ENCODE measurements around the gene FAM133A. TPM values are rescaled to one million over a fixed set of nuclear protein-coding genes. Genes with fewer than 3 reads are reported as not detected.

The FAM133A gene
- total RNA-seq, 1 experiment from 2014 or later = 0.07 TPM

GRCh38 chrX:93703701-93704100, 29.7 kb downstream of the FAM133A start:
- POLR2A ChIA-PET (ENCODE audit: unreplicated experiment) = no interaction called here
- no peak overlapping the region for H2AFZ ChIP-seq (ENCODE audit: low read length)
- TF ChIP-seq CTCF (conservative IDR thresholded peaks at IDR 0.05; ENCODE audit: low read depth, low read length) (no peak), EZH2phosphoT487 (IDR thresholded peaks at IDR 0.05; ENCODE audit: borderline replicate concordance, low read length) (no peak), EZH2 (IDR thresholded peaks at IDR 0.05; ENCODE audit: low read length, unreplicated experiment) (no peak)
- intact Hi-C loops (cut with micrococcal nuclease) = no loop called here
- no peaks in the 10 kb centered on the region for H3K4me1 ChIP-seq (ENCODE audit: insufficient read depth, low read length)
- H3K9ac ChIP-seq (ENCODE audit: low read length) = no peak overlapping the region
- no peak overlapping the region for H3K4me3 ChIP-seq (ENCODE audit: low read length)
- H3K27ac ChIP-seq (ENCODE audit: low read length) = no peak overlapping the region
- H3K79me2 ChIP-seq (ENCODE audit: low read length) = no peaks in the 10 kb centered on the region
- H3K36me3 ChIP-seq (ENCODE audit: low read depth, low read length) = no peaks in the 10 kb centered on the region
- ATAC-seq (no peak), DNase-seq (no peak)
- no peaks in the 10 kb centered on the region for H3K9me2 ChIP-seq (replicated peaks; ENCODE audit: low read length)
- H3K9me3 ChIP-seq (ENCODE audit: low read length) = no peaks in the 10 kb centered on the region
- no peaks in the 10 kb centered on the region for H3F3A ChIP-seq (ENCODE audit: low read length, unreplicated experiment)
- no TSS peak for BruUV-seq (replicated peaks)
- no peak overlapping the region for H3K4me2 ChIP-seq (ENCODE audit: low read length)
- CTCF ChIA-PET = no interaction called here
- H3K27me3 ChIP-seq (ENCODE audit: low read length) = no peaks in the 10 kb centered on the region
- no peaks in the 10 kb centered on the region for H4K20me1 ChIP-seq (ENCODE audit: low read length)

- no peaks in the 10 kb centered on the region for H3K79me2 ChIP-seq (ENCODE audit: low read length)
- TF ChIP-seq EZH2phosphoT487 (IDR thresholded peaks at IDR 0.05; ENCODE audit: borderline replicate concordance, low read length) (no peak), CTCF (conservative IDR thresholded peaks at IDR 0.05; ENCODE audit: low read depth, low read length) (no peak), EZH2 (IDR thresholded peaks at IDR 0.05; ENCODE audit: low read length, unreplicated experiment) (no peak)
- CTCF ChIA-PET = no interaction called here
Observed at GRCh38 chrX:93711076-93711475, 37.1 kb downstream of the FAM133A start.

GRCh38 chrX:93741811-93742210, 67.8 kb downstream of the FAM133A start:
- POLR2A ChIA-PET (ENCODE audit: unreplicated experiment) = no interaction called here
- no TSS peak for BruUV-seq (replicated peaks)
- no peak for TF ChIP-seq EZH2phosphoT487 (IDR thresholded peaks at IDR 0.05; ENCODE audit: borderline replicate concordance, low read length)
- no peak for TF ChIP-seq EZH2 (IDR thresholded peaks at IDR 0.05; ENCODE audit: low read length, unreplicated experiment)
- no peak for TF ChIP-seq CTCF (conservative IDR thresholded peaks at IDR 0.05; ENCODE audit: low read depth, low read length)
- Histone ChIP-seq H3K9me3 (ENCODE audit: low read length) (no peaks in the 10 kb centered on the region), H3K36me3 (ENCODE audit: low read depth, low read length) (no peaks in the 10 kb centered on the region), H3K27me3 (ENCODE audit: low read length) (no peaks in the 10 kb centered on the region), H3F3A (ENCODE audit: low read length, unreplicated experiment) (no peaks in the 10 kb centered on the region), H3K4me1 (ENCODE audit: insufficient read depth, low read length) (no peaks in the 10 kb centered on the region), H4K20me1 (ENCODE audit: low read length) (no peaks in the 10 kb centered on the region), H2AFZ (ENCODE audit: low read length) (no peak overlapping the region), H3K9me2 (replicated peaks; ENCODE audit: low read length) (no peaks in the 10 kb centered on the region), H3K79me2 (ENCODE audit: low read length) (no peaks in the 10 kb centered on the region), H3K4me2 (ENCODE audit: low read length) (no peak overlapping the region), H3K9ac (ENCODE audit: low read length) (no peak overlapping the region), H3K27ac (ENCODE audit: low read length) (no peak overlapping the region), H3K4me3 (ENCODE audit: low read length) (no peak overlapping the region)
- ATAC-seq (no peak), DNase-seq (no peak)
- CTCF ChIA-PET = no interaction called here
- intact Hi-C loops (cut with micrococcal nuclease) = no loop called here

More at GRCh38 chrX:93711076-93711475, 37.1 kb downstream of the FAM133A start:
- BruUV-seq (replicated peaks) = no TSS peak
- Histone ChIP-seq H3K27me3 (ENCODE audit: low read length) (no peaks in the 10 kb centered on the region), H2AFZ (ENCODE audit: low read length) (no peak overlapping the region), H3K36me3 (ENCODE audit: low read depth, low read length) (no peaks in the 10 kb centered on the region), H3K27ac (ENCODE audit: low read length) (no peak overlapping the region), H3F3A (ENCODE audit: low read length, unreplicated experiment) (no peaks in the 10 kb centered on the region), H3K9ac (ENCODE audit: low read length) (no peak overlapping the region), H3K9me3 (ENCODE audit: low read length) (no peaks in the 10 kb centered on the region), H3K9me2 (replicated peaks; ENCODE audit: low read length) (no peaks in the 10 kb centered on the region), H4K20me1 (ENCODE audit: low read length) (no peaks in the 10 kb centered on the region), H3K4me1 (ENCODE audit: insufficient read depth, low read length) (no peaks in the 10 kb centered on the region), H3K4me3 (ENCODE audit: low read length) (no peak overlapping the region), H3K4me2 (ENCODE audit: low read length) (no peak overlapping the region)
- DNase-seq (no peak), ATAC-seq (no peak)
- POLR2A ChIA-PET (ENCODE audit: unreplicated experiment) = no interaction called here
- intact Hi-C loops (cut with micrococcal nuclease) = no loop called here
